ENCODE results near the gene PRELP.
"Not testable (repeated sequence)": the region's sequence is repeated elsewhere in the genome, so short reads cannot be mapped to it uniquely, and the experiment has no call there.

The PRELP gene

GRCh38 chr1:203454986-203455471, 20.6 kb upstream of the PRELP start:
- no peak for DNase-seq (ENCODE audit: low read depth)

- DNase-seq (ENCODE audit: low read depth): no peak
These were observed 19.9 kb upstream of the PRELP start for GRCh38 chr1:203455706-203456105.

- no peak for DNase-seq (ENCODE audit: low read depth)
These were observed 19.0 kb upstream of the PRELP start for GRCh38 chr1:203456577-203456976.

DNA sequence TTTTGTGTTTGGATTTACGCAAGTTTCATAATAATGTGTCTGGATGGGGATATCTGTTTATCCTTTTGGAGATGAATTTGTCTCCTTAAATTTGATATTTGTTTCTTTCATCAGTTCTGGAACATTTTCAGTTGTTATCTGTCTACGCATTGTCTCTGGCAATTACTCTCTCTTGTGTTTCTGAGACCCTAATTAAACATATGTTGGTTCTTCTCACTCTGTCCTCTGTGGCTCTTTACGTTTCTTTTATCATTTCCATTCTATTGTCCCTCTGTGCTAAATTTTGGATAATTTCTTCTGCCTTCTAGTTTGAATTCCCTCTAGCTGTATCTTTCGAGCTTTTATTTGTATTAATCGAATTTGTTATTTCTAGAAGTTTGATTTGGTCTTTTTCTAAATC, 17.5 kb upstream of the PRELP start:
- no peak for DNase-seq (ENCODE audit: low read depth)

DNA sequence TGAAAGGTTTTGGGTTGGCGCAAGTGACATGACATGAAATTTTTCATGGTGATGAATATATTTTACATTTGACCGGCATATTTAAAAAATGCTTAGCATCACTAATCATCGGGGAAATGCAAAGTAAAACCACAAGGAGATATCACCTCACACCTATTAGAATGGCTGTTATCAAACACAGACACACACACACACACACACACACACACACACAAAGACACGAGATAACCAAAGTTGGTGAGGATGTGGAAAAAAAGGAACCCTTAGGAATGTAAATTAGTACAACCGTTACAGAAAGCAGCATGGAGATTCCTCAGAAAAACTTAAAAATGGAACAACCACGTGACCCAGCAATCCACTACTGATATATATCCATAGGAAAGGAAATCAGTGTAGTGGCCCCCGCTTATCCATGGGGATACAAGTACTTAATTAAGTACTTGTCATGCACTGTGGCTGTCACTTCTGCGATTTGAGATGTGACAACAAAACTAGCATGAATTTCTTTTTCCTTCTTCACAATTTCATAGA, 15.9 kb upstream of the PRELP start:
- no peak for DNase-seq (ENCODE audit: low read depth)

GRCh38 chr1:203461717-203462116, 13.9 kb upstream of the PRELP start:
- DNase-seq (ENCODE audit: low read depth): no peak

DNA sequence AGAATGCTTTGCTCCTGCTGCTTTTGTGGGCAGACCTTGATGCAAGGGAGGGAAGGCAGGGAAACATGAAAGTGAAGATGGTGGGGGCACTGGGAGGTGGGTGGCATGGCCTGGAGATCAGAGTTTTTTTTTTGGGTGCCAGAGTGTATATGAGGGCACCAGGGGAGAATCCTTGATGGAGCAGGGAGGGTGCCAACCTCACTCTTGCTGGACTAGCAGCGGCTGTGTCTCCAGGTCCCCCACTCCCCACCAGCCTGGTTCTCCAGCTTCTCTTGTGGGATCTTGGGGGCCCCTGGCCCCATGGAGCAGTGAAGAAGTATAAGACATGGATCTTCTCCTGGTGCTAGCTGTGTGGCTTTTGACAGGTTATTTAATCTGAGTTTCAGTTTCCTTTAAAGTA, 13.5 kb upstream of the PRELP start:
- no peak for DNase-seq (ENCODE audit: low read depth)

DNA sequence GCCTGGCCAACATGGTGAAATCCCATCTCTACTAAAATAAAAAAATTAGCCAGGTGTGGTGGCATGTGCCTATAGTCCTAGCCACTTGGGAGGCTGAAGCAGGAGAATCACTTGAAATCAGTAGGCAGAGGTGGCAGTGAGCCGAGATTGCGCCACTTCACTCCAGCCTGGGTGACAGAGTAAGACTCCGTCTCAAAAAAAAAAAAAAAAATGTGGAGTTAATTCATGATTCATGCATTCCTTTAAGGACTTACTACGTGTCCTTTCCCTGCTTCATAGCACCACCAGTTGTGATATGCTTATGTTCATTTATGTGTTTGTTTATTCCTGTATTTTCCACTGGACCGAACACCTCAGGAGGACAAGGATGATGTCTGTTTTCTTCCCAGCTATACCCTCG, 12.7 kb upstream of the PRELP start:
- no peak for DNase-seq (ENCODE audit: low read depth)

- no peak for DNase-seq (ENCODE audit: low read depth)
These were observed 12.0 kb upstream of the PRELP start for GRCh38 chr1:203463469-203464062.

GRCh38 chr1:203464226-203464625, 11.4 kb upstream of the PRELP start:
- no peak for DNase-seq (ENCODE audit: low read depth)

GRCh38 chr1:203464743-203465142, 10.9 kb upstream of the PRELP start:
- no peak for DNase-seq (ENCODE audit: low read depth)

- no peak for DNase-seq (ENCODE audit: low read depth)
These were observed 10.3 kb upstream of the PRELP start for GRCh38 chr1:203465146-203465798.

- DNase-seq (ENCODE audit: low read depth): no peak
These were observed 9.7 kb upstream of the PRELP start for GRCh38 chr1:203465948-203466347.

DNA sequence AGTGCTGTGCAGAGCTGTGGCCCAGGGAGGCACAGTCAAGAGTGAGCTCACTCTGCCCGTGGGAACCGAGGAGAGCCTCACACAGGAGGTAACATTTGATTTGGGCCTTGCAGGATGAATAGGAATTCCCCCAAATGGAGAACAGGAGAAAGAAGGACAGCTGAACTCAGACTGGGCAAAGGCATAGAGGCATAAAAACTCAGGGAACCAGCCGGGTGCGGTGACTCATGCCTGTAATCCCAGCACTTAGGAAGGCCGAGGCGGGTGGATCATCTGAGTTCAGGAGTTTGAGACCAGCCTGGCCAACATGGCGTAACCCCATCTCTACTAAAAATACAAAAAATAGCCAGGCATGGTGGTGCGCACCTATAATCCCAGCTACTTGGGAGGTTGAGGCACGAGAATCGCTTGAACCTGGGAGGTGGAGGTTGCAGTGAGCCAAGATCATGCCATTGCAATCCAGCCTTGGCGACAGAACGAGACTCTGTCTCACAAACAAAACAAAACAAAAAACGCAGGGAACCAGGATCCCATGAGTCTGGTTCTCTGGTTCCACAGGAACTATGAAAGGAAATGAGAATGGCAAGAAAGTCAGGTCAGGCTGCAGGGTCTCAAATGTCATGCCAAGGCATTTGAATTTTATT, 8.6 kb upstream of the PRELP start:
- DNase-seq (ENCODE audit: low read depth): not testable (repeated sequence)

GRCh38 chr1:203467550-203467921, 8.1 kb upstream of the PRELP start:
- no peak for DNase-seq (ENCODE audit: low read depth)

DNA sequence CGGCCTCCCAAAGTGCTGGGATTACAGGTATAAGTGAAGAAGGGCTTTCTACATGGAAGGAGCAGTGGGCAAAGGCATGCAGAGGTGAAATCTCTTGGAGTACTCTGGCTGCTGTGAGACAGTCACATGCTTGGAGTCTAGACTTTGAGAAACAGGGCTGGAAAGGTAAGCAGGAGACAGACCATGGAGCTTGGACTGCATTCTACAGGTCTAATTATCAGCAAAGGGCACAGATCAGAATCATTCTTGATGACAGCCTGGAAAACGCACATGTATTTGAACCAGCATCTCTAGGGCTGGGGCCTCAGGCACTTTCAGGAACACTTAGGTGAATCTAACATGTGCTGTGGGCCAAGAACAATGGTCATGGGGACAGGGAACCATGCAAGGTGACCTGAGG, 7.3 kb upstream of the PRELP start:
- no peak for DNase-seq (ENCODE audit: low read depth)

GRCh38 chr1:203470240-203470639, 5.4 kb upstream of the PRELP start:
- DNase-seq (ENCODE audit: low read depth): no peak

- no peak for DNase-seq (ENCODE audit: low read depth)
These were observed 3.8 kb upstream of the PRELP start for GRCh38 chr1:203471841-203472240.

GRCh38 chr1:203473281-203473680, 2.3 kb upstream of the PRELP start:
- no peak for DNase-seq (ENCODE audit: low read depth)

DNA sequence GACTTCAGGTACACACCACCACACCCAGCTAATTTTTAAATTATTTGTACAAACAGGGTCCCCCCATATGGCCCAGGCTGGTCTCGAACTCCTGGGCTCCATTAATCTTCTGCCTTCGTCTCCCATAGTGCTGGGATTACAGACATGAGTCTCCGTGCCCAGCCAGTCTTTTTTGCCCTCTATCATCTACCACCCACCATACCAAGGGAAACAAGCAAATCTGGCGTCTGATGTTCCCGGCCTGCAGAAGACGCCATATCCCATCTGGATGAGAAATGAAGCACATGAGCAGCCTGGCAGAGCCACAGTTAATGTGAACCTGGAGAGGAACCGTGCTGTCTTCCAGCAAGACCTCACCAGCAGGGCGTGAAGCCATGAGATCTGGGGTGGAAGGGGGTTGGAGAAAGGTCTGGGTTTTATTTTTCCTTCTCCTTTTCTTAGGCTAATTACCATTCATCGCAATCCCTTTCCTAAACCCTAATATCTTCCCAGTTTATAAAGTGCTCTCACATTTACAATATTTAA, 1.8 kb upstream of the PRELP start:
- DNase-seq (ENCODE audit: low read depth): no peak

DNA sequence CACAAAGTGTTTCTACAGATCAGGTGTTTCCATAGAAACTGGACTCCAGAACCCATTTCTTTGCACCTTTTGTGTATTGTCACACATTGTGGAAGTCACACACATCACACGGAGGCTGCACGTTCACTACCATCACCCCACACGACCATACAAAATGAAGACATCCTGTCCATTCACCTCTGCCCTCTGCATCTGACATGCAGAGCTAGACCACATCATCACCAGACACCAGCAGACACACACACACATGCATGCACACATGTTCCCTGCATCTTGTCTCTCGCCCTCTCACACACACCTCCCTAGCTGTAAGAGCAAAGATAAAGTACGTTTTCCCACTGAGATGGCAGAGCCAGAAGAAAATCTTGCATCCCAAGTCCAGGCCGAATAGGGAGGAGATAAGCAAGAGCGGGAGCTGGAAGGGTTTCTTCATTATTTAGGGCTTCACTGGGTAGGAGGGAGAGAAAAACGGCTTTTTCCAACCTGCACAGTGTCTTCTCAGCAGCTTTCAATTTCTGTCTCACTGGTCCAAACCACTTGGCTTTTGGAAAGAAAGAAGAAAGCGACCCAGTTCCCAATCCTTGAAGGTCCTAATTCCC, 709 bp downstream of the PRELP start:
- no peak for DNase-seq (ENCODE audit: low read depth)

DNA sequence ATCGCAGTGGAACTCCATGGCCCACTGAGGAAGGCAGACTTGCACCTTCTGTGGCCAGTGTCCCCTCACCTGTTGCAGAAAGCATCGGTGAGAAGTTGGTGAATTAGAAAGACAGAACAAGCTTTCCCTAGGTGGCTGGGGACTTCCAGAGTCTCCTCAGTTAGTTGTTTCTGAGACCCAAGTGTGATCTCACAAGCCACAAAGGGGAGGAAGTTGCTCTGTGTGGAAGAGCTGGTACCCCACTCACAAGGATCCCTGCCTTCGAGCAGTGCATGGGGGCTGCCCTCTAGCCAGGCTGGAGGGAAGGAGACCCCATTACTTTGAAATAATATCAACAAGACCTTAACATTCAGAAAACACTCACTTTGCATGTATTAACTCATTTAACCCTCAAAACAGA, 2.1 kb downstream of the PRELP start:
- no peak for DNase-seq (ENCODE audit: low read depth)

GRCh38 chr1:203478231-203478630, 2.6 kb downstream of the PRELP start:
- no peak for DNase-seq (ENCODE audit: low read depth)

Measured in CMK (cell line).